Left ventricle myocardium superior (tissue), 1 donor: ENCODE data around the gene MYO1D. TPM values are rescaled to one million over a fixed set of nuclear protein-coding genes. Genes with fewer than 3 reads are reported as not detected.
"Not testable (repeated sequence)": the region's sequence is repeated elsewhere in the genome, so short reads cannot be mapped to it uniquely, and the experiment has no call there.

ENCODE experiments used
- ATAC-seq: fragments of 200-7000 bp; cut with Tn5 transposase; one replicate; pipeline ENCODE4 v1.9.1; 2020; ENCODE audit warnings: mild to moderate bottlenecking, moderate library complexity
- DNase-seq: peaks from one replicate; pipeline ENCODE4 v3.0.0-alpha.2; 2020
- intact Hi-C: fragments of 100-400 bp; cut with micrococcal nuclease; formaldehyde crosslinking; loops from one replicate; pipeline ENCODE4 v1.11.0; 2022
- total RNA-seq: library from RNA; stranded (reverse); fragmentation: NEBNext Ultra II Directional; extraction: Animal tissue kit (Norgen Biotek cat#: 25700); gene quantifications from one replicate; pipeline ENCODE4 v1.2.1, GENCODE V29; 2021
- donor health status: DM: no; HTN: yes; CAD: no; lungs with severe emphysema.

MYO1D gene
- total RNA-seq, 1 donor from 2014 or later, result 6.4 TPM

GRCh38 chr17:32664936-32665583 is 211.9 kb downstream of the MYO1D start:
- DNase-seq, result no peak
- ATAC-seq, result no peak
- intact Hi-C loops, result no loop called here

- ATAC-seq (no peak), DNase-seq (no peak)
- intact Hi-C loops, result no loop called here
Observed at GRCh38 chr17:32660496-32660985, 216.4 kb downstream of the MYO1D start.

GRCh38 chr17:32659419-32659842 is 217.5 kb downstream of the MYO1D start:
- ATAC-seq (peak; percentile 93), DNase-seq (peak; percentile 78)
- intact Hi-C loops, result no loop called here

- ATAC-seq (peak; percentile 80), DNase-seq (no peak)
- intact Hi-C loops, result no loop called here
Observed at GRCh38 chr17:32658470-32659418, 218.2 kb downstream of the MYO1D start.

- ATAC-seq, result no peak
- no peak for DNase-seq
- intact Hi-C loops, result no loop called here
Observed at GRCh38 chr17:32656886-32657285, 220.0 kb downstream of the MYO1D start.

GRCh38 chr17:32654324-32654723 is 222.6 kb downstream of the MYO1D start:
- ATAC-seq, result no peak
- no peak for DNase-seq
- intact Hi-C loops, result no loop called here

GRCh38 chr17:32651084-32651483 is 225.8 kb downstream of the MYO1D start:
- intact Hi-C loops, result no loop called here
- no peak for DNase-seq
- ATAC-seq, result no peak

GRCh38 chr17:32648450-32648849 is 228.5 kb downstream of the MYO1D start:
- intact Hi-C loops, result no loop called here
- DNase-seq (no peak), ATAC-seq (no peak)

- no peak for ATAC-seq
- intact Hi-C loops, result no loop called here
- DNase-seq, result no peak
Observed at GRCh38 chr17:32646941-32647340, 230.0 kb downstream of the MYO1D start.

- DNase-seq, ATAC-seq, intact Hi-C loops: not testable (repeated sequence)
Observed at GRCh38 chr17:32641514-32641913, 235.4 kb downstream of the MYO1D start.

GRCh38 chr17:32636598-32637218 is 240.2 kb downstream of the MYO1D start:
- intact Hi-C loops, result no loop called here
- no peak for ATAC-seq
- DNase-seq, result no peak

GRCh38 chr17:32634167-32634566 is 242.8 kb downstream of the MYO1D start:
- ATAC-seq (no peak), DNase-seq (no peak)
- intact Hi-C loops, result no loop called here

- intact Hi-C loops, result no loop called here
- DNase-seq (no peak), ATAC-seq (peak; percentile 92)
Observed at GRCh38 chr17:32631341-32632096, 245.4 kb downstream of the MYO1D start.

- DNase-seq, result no peak
- intact Hi-C loops, result no loop called here
- ATAC-seq, result no peak
Observed at GRCh38 chr17:32629563-32630190, 247.2 kb downstream of the MYO1D start.

- DNase-seq, result no peak
- no peak for ATAC-seq
- intact Hi-C loops, result no loop called here
Observed at GRCh38 chr17:32628271-32629044, 248.5 kb downstream of the MYO1D start.

- intact Hi-C loops, result no loop called here
- no peak for DNase-seq
- ATAC-seq, result no peak
Observed at GRCh38 chr17:32627239-32627996, 249.5 kb downstream of the MYO1D start.

GRCh38 chr17:32626379-32626791 is 250.5 kb downstream of the MYO1D start:
- ATAC-seq, result no peak
- intact Hi-C loops, result no loop called here
- DNase-seq, result no peak
